Measurements from ENCODE around the gene EIF2S1. TPM values are rescaled to one million over a fixed set of nuclear protein-coding genes. Genes with fewer than 3 reads are reported as not detected.

EIF2S1 gene
- total and polyA plus RNA-seq, 2 of the 13 experiments (the other 11 are each of a cell fraction or from before 2014, with no cell fraction given), result 49.1 to 246 TPM

DNA sequence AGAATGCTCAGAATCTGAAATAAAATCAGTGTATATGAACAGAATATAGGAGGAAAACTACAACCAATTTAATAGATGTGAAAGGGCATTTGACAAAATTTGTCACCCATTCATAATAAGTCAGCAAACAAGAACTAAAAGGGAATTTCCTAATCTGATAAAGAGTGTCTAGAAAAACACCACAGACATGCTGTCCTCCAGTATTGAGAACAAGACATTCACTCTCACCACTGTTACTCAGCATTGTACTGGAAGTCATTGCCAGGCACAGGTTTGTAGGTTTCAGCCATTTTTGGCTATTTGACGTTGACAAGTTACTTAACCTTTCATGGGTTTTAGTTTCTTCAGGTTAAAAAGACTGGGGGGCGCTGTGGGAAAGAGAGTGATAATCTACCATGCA lies 13.2 kb downstream of the EIF2S1 start (continued):
- TF ChIP-seq, protein P1, sequence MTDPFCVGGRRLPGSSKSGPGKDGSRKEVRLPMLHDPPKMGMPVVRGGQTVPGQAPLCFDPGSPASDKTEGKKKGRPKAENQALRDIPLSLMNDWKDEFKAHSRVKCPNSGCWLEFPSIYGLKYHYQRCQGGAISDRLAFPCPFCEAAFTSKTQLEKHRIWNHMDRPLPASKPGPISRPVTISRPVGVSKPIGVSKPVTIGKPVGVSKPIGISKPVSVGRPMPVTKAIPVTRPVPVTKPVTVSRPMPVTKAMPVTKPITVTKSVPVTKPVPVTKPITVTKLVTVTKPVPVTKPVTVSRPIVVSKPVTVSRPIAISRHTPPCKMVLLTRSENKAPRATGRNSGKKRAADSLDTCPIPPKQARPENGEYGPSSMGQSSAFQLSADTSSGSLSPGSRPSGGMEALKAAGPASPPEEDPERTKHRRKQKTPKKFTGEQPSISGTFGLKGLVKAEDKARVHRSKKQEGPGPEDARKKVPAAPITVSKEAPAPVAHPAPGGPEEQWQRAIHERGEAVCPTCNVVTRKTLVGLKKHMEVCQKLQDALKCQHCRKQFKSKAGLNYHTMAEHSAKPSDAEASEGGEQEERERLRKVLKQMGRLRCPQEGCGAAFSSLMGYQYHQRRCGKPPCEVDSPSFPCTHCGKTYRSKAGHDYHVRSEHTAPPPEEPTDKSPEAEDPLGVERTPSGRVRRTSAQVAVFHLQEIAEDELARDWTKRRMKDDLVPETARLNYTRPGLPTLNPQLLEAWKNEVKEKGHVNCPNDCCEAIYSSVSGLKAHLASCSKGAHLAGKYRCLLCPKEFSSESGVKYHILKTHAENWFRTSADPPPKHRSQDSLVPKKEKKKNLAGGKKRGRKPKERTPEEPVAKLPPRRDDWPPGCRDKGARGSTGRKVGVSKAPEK (CRISPR knock-in tag; IDR thresholded peaks at IDR 0.05; ENCODE audit: borderline replicate concordance), result no peak
- TF ChIP-seq TCF7L2 (IDR thresholded peaks at IDR 0.05; ENCODE audit: low read depth, low read length) (no peak), DMAP1 (CRISPR knock-in tag; IDR thresholded peaks at IDR 0.05) (no peak)
- TF ChIP-seq, protein P2, sequence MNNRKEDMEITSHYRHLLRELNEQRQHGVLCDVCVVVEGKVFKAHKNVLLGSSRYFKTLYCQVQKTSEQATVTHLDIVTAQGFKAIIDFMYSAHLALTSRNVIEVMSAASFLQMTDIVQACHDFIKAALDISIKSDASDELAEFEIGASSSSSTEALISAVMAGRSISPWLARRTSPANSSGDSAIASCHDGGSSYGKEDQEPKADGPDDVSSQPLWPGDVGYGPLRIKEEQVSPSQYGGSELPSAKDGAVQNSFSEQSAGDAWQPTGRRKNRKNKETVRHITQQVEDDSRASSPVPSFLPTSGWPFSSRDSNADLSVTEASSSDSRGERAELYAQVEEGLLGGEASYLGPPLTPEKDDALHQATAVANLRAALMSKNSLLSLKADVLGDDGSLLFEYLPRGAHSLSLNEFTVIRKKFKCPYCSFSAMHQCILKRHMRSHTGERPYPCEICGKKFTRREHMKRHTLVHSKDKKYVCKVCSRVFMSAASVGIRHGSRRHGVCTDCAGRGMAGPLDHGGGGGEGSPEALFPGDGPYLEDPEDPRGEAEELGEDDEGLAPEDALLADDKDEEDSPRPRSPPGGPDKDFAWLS (CRISPR knock-in tag; IDR thresholded peaks at IDR 0.05; ENCODE audit: borderline replicate concordance), result no peak
- TF ChIP-seq, protein P3, sequence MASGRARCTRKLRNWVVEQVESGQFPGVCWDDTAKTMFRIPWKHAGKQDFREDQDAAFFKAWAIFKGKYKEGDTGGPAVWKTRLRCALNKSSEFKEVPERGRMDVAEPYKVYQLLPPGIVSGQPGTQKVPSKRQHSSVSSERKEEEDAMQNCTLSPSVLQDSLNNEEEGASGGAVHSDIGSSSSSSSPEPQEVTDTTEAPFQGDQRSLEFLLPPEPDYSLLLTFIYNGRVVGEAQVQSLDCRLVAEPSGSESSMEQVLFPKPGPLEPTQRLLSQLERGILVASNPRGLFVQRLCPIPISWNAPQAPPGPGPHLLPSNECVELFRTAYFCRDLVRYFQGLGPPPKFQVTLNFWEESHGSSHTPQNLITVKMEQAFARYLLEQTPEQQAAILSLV (CRISPR knock-in tag; IDR thresholded peaks at IDR 0.05; ENCODE audit: borderline replicate concordance), result no peak

DNA sequence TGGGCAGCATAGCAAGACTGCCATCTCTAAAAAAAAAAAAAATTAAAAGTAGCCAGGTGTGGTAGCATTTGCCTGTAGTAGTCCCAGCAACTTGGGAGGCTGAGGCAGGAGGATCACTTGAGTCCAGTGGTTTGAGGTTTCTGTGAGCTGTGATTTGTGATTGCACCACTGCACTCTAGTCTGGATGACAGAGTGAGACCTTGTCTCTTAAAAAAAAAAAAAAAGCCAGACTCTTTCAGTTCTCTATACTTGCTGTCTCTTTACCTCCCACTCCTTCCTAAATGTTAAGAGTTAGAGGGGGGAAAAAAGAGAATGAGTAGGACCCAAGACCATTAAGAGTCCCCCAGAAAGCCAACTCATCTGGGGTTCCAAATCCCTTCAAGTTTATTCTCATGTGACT lies 17.8 kb downstream of the EIF2S1 start:
- no peaks in the 10 kb centered on the region for H3K79me2 ChIP-seq (ENCODE audit: insufficient read depth, low read length)
- no peaks in the 10 kb centered on the region for H3K27me3 ChIP-seq (ENCODE audit: control insufficient read depth in 1 of 2, insufficient read depth in 2 of 2, low read length in 2 of 2)
- H3K4me1 ChIP-seq (ENCODE audit: insufficient read depth, low read length), result no peaks in the 10 kb centered on the region
- DNase-seq (ENCODE audit: low spot score), result no peak
- CTCF ChIA-PET (ENCODE audit: low intra/inter-chr PET ratio, low total read pairs), result no interaction called here
- POLR2A ChIA-PET, result interaction anchor here (1.0 kb wide), 1 partner anchor 18 kb away, joined by 3 read pairs; the partner anchor contains the start of genes ATP6V1D and EIF2S1
- intact Hi-C loops (cut with micrococcal nuclease; ENCODE audit: unreplicated experiment) (no loop called here), in situ Hi-C loops (cut with HindIII; ENCODE audit: extremely low pct_ligation_motif_present, low pct_unique_long_range_greater_than_20kb) (no loop called here)
- peaks cover 18 to 82% of the 10 kb centered on the region in 2 experiments for H3K36me3 ChIP-seq (replicated peaks in 1 of 2; ENCODE audit: control insufficient read depth in 1 of 2, insufficient read depth in 2 of 2, low read length in 2 of 2)
- no TSS peak for BruUV-seq (replicated peaks)
- no peaks in the 10 kb centered on the region for H4K20me1 ChIP-seq (ENCODE audit: insufficient read depth, low read length)
- no peak for FAIRE-seq
- no peak overlapping the region for H3K27ac ChIP-seq (ENCODE audit: extremely low read length, insufficient read depth, low read length)
- no peaks in the 10 kb centered on the region for H3K9me3 ChIP-seq (ENCODE audit: low read length)
- H3K9ac ChIP-seq (ENCODE audit: insufficient read depth, low read depth, low read length), result no peak overlapping the region
- no peak for ATAC-seq
- no peak overlapping the region for H2AFZ ChIP-seq (ENCODE audit: low read length)
- no peak overlapping the region for H3K4me3 ChIP-seq (replicated peaks in 1 of 3; ENCODE audit: insufficient read depth in 1 of 3, low read depth in 2 of 3, low read length in 3 of 3)
- H3K4me2 ChIP-seq (ENCODE audit: low read depth, low read length), result no peak overlapping the region
- TF ChIP-seq ZNF746 (CRISPR knock-in tag; IDR thresholded peaks at IDR 0.05) (no peak), ZNF136 (CRISPR knock-in tag; IDR thresholded peaks at IDR 0.05; ENCODE audit: low read depth) (no peak), U2AF1 (optimal IDR thresholded peaks at IDR 0.05; ENCODE audit: low read depth, low read length) (no peak), KMT2B (CRISPR knock-in tag; IDR thresholded peaks at IDR 0.05) (no peak)
- TF ChIP-seq, protein P3 (CRISPR knock-in tag; IDR thresholded peaks at IDR 0.05; ENCODE audit: borderline replicate concordance), result no peak
- TF ChIP-seq, protein P4, sequence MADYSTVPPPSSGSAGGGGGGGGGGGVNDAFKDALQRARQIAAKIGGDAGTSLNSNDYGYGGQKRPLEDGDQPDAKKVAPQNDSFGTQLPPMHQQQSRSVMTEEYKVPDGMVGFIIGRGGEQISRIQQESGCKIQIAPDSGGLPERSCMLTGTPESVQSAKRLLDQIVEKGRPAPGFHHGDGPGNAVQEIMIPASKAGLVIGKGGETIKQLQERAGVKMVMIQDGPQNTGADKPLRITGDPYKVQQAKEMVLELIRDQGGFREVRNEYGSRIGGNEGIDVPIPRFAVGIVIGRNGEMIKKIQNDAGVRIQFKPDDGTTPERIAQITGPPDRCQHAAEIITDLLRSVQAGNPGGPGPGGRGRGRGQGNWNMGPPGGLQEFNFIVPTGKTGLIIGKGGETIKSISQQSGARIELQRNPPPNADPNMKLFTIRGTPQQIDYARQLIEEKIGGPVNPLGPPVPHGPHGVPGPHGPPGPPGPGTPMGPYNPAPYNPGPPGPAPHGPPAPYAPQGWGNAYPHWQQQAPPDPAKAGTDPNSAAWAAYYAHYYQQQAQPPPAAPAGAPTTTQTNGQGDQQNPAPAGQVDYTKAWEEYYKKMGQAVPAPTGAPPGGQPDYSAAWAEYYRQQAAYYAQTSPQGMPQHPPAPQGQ (CRISPR knock-in tag; IDR thresholded peaks at IDR 0.05; ENCODE audit: borderline replicate concordance), result no peak
- TF ChIP-seq, protein P5, sequence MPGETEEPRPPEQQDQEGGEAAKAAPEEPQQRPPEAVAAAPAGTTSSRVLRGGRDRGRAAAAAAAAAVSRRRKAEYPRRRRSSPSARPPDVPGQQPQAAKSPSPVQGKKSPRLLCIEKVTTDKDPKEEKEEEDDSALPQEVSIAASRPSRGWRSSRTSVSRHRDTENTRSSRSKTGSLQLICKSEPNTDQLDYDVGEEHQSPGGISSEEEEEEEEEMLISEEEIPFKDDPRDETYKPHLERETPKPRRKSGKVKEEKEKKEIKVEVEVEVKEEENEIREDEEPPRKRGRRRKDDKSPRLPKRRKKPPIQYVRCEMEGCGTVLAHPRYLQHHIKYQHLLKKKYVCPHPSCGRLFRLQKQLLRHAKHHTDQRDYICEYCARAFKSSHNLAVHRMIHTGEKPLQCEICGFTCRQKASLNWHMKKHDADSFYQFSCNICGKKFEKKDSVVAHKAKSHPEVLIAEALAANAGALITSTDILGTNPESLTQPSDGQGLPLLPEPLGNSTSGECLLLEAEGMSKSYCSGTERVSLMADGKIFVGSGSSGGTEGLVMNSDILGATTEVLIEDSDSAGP (CRISPR knock-in tag; IDR thresholded peaks at IDR 0.05; ENCODE audit: borderline replicate concordance), result no peak
